Measurements from ENCODE around the gene PALM. TPM values are rescaled to one million over a fixed set of nuclear protein-coding genes. Genes with fewer than 3 reads are reported as not detected.
"Not testable (repeated sequence)": the region's sequence is repeated elsewhere in the genome, so short reads cannot be mapped to it uniquely, and the experiment has no call there.

The PALM gene
- total RNA-seq, 1 experiment from 2014 or later = 14.4 TPM

DNA sequence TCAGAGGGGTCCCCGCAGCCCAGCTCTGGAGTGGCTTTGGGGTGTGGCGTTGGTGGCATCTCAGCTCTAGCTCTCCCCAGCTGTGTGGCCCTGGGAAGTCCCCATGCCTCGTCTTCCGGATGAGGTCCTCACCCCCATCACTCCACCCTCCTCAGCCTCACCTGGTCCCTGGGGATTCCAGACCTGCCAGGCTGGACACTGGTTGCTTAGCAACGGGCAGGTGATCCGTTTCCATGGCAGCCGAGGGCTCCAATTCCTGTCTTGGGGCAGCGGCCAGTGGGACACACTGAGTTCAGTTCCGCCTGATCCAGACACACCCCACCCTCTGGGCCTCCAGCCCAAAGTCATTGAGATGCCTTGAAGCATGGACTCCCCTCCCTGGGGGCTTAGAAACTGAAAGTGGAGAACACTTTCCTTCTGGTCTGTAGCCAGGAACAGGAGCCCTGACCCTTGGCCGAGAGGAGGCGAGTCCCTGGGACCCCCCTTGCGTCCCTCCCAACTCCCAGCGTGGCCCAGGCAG lies 34.5 kb downstream of the PALM start:
- no peaks in the 10 kb centered on the region for H3K36me3 ChIP-seq (ENCODE audit: control insufficient read depth, insufficient read depth, low read length)
- POLR2A ChIA-PET = no interaction called here
- CTCF ChIA-PET = no interaction called here
- no peak overlapping the region for H3K27ac ChIP-seq (ENCODE audit: low read length)
- intact Hi-C loops (cut with micrococcal nuclease; ENCODE audit: unreplicated experiment) (no loop called here), in situ Hi-C loops (cut with HindIII; ENCODE audit: low pct_unique_long_range_greater_than_20kb, low sequenced_read_pairs) (no loop called here)
- no peaks in the 10 kb centered on the region for H3K9me3 ChIP-seq (ENCODE audit: control insufficient read depth, insufficient read depth, low read depth, low read length)
- no TSS peak for BruUV-seq (replicated peaks)
- H3K4me3 ChIP-seq (ENCODE audit: low read depth in 2 of 2, low read length in 2 of 2) = no peak overlapping the region
- no peak for TF ChIP-seq REST (IDR thresholded peaks at IDR 0.05; ENCODE audit: insufficient read depth in 1 of 2, low read depth in 2 of 2, low read length in 1 of 2)
- no peak for DNase-seq (ENCODE audit: low read depth, low spot score)
- no peaks in the 10 kb centered on the region for H3K4me1 ChIP-seq (ENCODE audit: control insufficient read depth, insufficient read depth, low read length)
- H3K27me3 ChIP-seq (ENCODE audit: control insufficient read depth, insufficient read depth, low read length) = no peaks in the 10 kb centered on the region
- no peak for ATAC-seq

- POLR2A ChIA-PET = not testable (repeated sequence)
Observed at GRCh38 chr19:745138-745537, 36.4 kb downstream of the PALM start.

GRCh38 chr19:746208-746819 lies 37.6 kb downstream of the PALM start:
- DNase-seq (ENCODE audit: low read depth, low spot score) = no peak
- POLR2A ChIA-PET = no interaction called here
- BruUV-seq (replicated peaks) = no TSS peak
- intact Hi-C loops (cut with micrococcal nuclease; ENCODE audit: unreplicated experiment) (no loop called here), in situ Hi-C loops (cut with HindIII; ENCODE audit: low pct_unique_long_range_greater_than_20kb, low sequenced_read_pairs) (no loop called here)
- Histone ChIP-seq H3K27me3 (ENCODE audit: control insufficient read depth, insufficient read depth, low read length) (no peaks in the 10 kb centered on the region), H3K4me3 (ENCODE audit: low read depth in 2 of 2, low read length in 2 of 2) (no peak overlapping the region), H3K4me1 (ENCODE audit: control insufficient read depth, insufficient read depth, low read length) (peaks cover 3% of the 10 kb centered on the region), H3K27ac (ENCODE audit: low read length) (no peak overlapping the region), H3K36me3 (ENCODE audit: control insufficient read depth, insufficient read depth, low read length) (no peaks in the 10 kb centered on the region), H3K9me3 (ENCODE audit: control insufficient read depth, insufficient read depth, low read depth, low read length) (no peaks in the 10 kb centered on the region)
- ATAC-seq = no peak
- CTCF ChIA-PET = no interaction called here
- TF ChIP-seq TCF7L2 (IDR thresholded peaks at IDR 0.05; ENCODE audit: low read depth, low read length) = no peak
- no peak for TF ChIP-seq POLR2AphosphoS5 (IDR thresholded peaks at IDR 0.05; ENCODE audit: low read depth, low read length)
- TF ChIP-seq, protein P1, sequence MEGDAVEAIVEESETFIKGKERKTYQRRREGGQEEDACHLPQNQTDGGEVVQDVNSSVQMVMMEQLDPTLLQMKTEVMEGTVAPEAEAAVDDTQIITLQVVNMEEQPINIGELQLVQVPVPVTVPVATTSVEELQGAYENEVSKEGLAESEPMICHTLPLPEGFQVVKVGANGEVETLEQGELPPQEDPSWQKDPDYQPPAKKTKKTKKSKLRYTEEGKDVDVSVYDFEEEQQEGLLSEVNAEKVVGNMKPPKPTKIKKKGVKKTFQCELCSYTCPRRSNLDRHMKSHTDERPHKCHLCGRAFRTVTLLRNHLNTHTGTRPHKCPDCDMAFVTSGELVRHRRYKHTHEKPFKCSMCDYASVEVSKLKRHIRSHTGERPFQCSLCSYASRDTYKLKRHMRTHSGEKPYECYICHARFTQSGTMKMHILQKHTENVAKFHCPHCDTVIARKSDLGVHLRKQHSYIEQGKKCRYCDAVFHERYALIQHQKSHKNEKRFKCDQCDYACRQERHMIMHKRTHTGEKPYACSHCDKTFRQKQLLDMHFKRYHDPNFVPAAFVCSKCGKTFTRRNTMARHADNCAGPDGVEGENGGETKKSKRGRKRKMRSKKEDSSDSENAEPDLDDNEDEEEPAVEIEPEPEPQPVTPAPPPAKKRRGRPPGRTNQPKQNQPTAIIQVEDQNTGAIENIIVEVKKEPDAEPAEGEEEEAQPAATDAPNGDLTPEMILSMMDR (IDR thresholded peaks at IDR 0.05) = no peak
- no peak for TF ChIP-seq SIN3A (IDR thresholded peaks at IDR 0.05; ENCODE audit: borderline replicate concordance, insufficient read depth, low read depth, low read length)
- TF ChIP-seq REST (IDR thresholded peaks at IDR 0.05; ENCODE audit: insufficient read depth in 1 of 2, low read depth in 2 of 2, low read length in 1 of 2) = no peak

More at GRCh38 chr19:745138-745537, 36.4 kb downstream of the PALM start:
- H3K36me3 ChIP-seq (ENCODE audit: control insufficient read depth, insufficient read depth, low read length); H3K27me3 ChIP-seq (ENCODE audit: control insufficient read depth, insufficient read depth, low read length); ATAC-seq; H3K27ac ChIP-seq (ENCODE audit: low read length); H3K9me3 ChIP-seq (ENCODE audit: control insufficient read depth, insufficient read depth, low read depth, low read length); H3K4me1 ChIP-seq (ENCODE audit: control insufficient read depth, insufficient read depth, low read length); in situ Hi-C loops (cut with HindIII; ENCODE audit: low pct_unique_long_range_greater_than_20kb, low sequenced_read_pairs); H3K4me3 ChIP-seq (ENCODE audit: low read depth in 2 of 2, low read length in 2 of 2); BruUV-seq (replicated peaks); DNase-seq (ENCODE audit: low read depth, low spot score); CTCF ChIA-PET; intact Hi-C loops (cut with micrococcal nuclease; ENCODE audit: unreplicated experiment): not testable (repeated sequence)
